Liver (tissue), 9 donors: ENCODE results near the gene TOPAZ1. TPM values are rescaled to one million over a fixed set of nuclear protein-coding genes. Genes with fewer than 3 reads are reported as not detected.

Source experiments
- DNase-seq: peaks from one replicate; pipeline ENCODE4 v3.0.0-alpha.2; 2017; ENCODE audit warnings: low spot score
- H3K27ac ChIP-seq, 2 donors: one replicate each; pipeline ENCODE4 v1.7.0; 2013; ENCODE audit warnings: inconsistent platforms in 2 of 2, low read length in 2 of 2, control low read depth in 1 of 2, low read depth in 1 of 2, mild to moderate bottlenecking in 1 of 2
- H3K27me3 ChIP-seq, 4 donors: one replicate each; pipeline versions ENCODE4 v1.6.1 to v1.7.0; 2013; ENCODE audit warnings: low read length in 3 of 4, inconsistent platforms in 1 of 4, mild to moderate bottlenecking in 1 of 4, moderate library complexity in 1 of 4; ENCODE audit not compliant: control insufficient read depth in 4 of 4, insufficient read depth in 4 of 4
- H3K36me3 ChIP-seq, 4 donors: one replicate each; pipeline versions ENCODE4 v1.6.1 to v1.7.0; 2013; ENCODE audit warnings: low read length in 3 of 4, mild to moderate bottlenecking in 3 of 4, low read depth in 1 of 4, moderate library complexity in 1 of 4; ENCODE audit not compliant: control insufficient read depth in 4 of 4, insufficient read depth in 3 of 4
- H3K4me1 ChIP-seq, 4 donors: one replicate each; pipeline versions ENCODE4 v1.6.1 to v1.7.0; 2013; ENCODE audit warnings: low read length in 3 of 4, mild to moderate bottlenecking in 3 of 4, moderate library complexity in 1 of 4; ENCODE audit not compliant: control insufficient read depth in 4 of 4, insufficient read depth in 4 of 4
- H3K4me3 ChIP-seq, 3 donors: one replicate each; pipeline versions ENCODE4 v1.6.1 to v1.7.0; 2013; ENCODE audit warnings: low read length in 3 of 3, control low read depth in 1 of 3, low read depth in 1 of 3, mild to moderate bottlenecking in 1 of 3
- H3K9ac ChIP-seq, 2 donors: one replicate each; pipeline ENCODE4 v1.7.0; 2013; ENCODE audit warnings: low read length in 2 of 2, mild to moderate bottlenecking in 2 of 2, moderate library complexity in 2 of 2, control low read depth in 1 of 2, low read depth in 1 of 2
- H3K9me3 ChIP-seq, 4 donors: one replicate each; pipeline versions ENCODE4 v1.6.1 to v1.7.0; 2013; ENCODE audit warnings: low read length in 3 of 4; ENCODE audit not compliant: control insufficient read depth in 4 of 4
- EGR1 ChIP-seq, 2 donors: IDR thresholded peaks; 2 replicates each; pipeline ENCODE4 v1.6.1; 2016 to 2018; ENCODE audit warnings: antibody characterized with exemption in 2 of 2, low read depth in 2 of 2
- FOXA1 ChIP-seq: IDR thresholded peaks from 2 replicates; pipeline ENCODE4 v1.6.1; 2016; ENCODE audit warnings: antibody characterized with exemption
- FOXA2 ChIP-seq: IDR thresholded peaks from 2 replicates; pipeline ENCODE4 v1.6.1; 2016; ENCODE audit warnings: antibody characterized with exemption
- GABPA ChIP-seq, 2 donors: IDR thresholded peaks in 1 of 2; conservative IDR thresholded peaks in 1 of 2; 2 replicates each; pipeline ENCODE4 v1.6.1; 2016; ENCODE audit warnings: antibody characterized with exemption in 2 of 2, mild to moderate bottlenecking in 1 of 2, moderate library complexity in 1 of 2
- HNF4A ChIP-seq, 2 donors: conservative IDR thresholded peaks; 2 replicates each; pipeline ENCODE4 v1.6.1; 2016; ENCODE audit warnings: antibody characterized with exemption in 2 of 2, mild to moderate bottlenecking in 2 of 2
- HNF4G ChIP-seq: IDR thresholded peaks from 2 replicates; pipeline ENCODE4 v1.6.1; 2016; ENCODE audit warnings: antibody characterized with exemption
- JUND ChIP-seq, 2 donors: IDR thresholded peaks; 2 replicates each; pipeline ENCODE4 v1.6.1; 2016; ENCODE audit warnings: antibody characterized with exemption in 2 of 2
- NR2F2 ChIP-seq: IDR thresholded peaks from 2 replicates; pipeline ENCODE4 v1.6.1; 2016; ENCODE audit warnings: antibody characterized with exemption
- RAD21 ChIP-seq, 2 donors: IDR thresholded peaks; 2 replicates each; pipeline ENCODE4 v1.6.1; 2016; ENCODE audit warnings: antibody characterized with exemption in 2 of 2, mild to moderate bottlenecking in 2 of 2
- REST ChIP-seq: IDR thresholded peaks from 2 replicates; pipeline ENCODE4 v1.6.1; 2016; ENCODE audit warnings: antibody characterized with exemption, mild to moderate bottlenecking
- RXRA ChIP-seq, 2 donors: IDR thresholded peaks; 2 replicates each; pipeline ENCODE4 v1.6.1; 2017 to 2018; ENCODE audit warnings: antibody characterized with exemption in 2 of 2, mild to moderate bottlenecking in 1 of 2
- SP1 ChIP-seq: IDR thresholded peaks from 2 replicates; pipeline ENCODE4 v1.6.1; 2018; ENCODE audit warnings: antibody characterized with exemption, mild to moderate bottlenecking
- TAF1 ChIP-seq: conservative IDR thresholded peaks from 2 replicates; pipeline ENCODE4 v1.6.1; 2016; ENCODE audit warnings: antibody characterized with exemption, mild to moderate bottlenecking
- YY1 ChIP-seq: IDR thresholded peaks from 2 replicates; pipeline ENCODE4 v1.6.1; 2016; ENCODE audit warnings: antibody characterized with exemption, mild to moderate bottlenecking
- WGBS: extraction: QIAGEN DNeasy Blood & Tissue Kit; methylation state at CpG from one replicate; pipeline ENCODE4 v1.1.7; 2013; 5-methylcytosine and 5-hydroxymethylcytosine counted together
- polyA plus RNA-seq, 2 donors: library from polyadenylated mRNA; stranded (reverse) in 1 of 2; unstranded in 1 of 2; fragments of 200-250 nt in 1 of 2; fragments of >200 nt in 1 of 2; fragmentation: Nextera tagmentation in 1 of 2; extraction: Ambion mirVana in 1 of 2; gene quantifications; one replicate each; pipeline versions ENCODE4 v1.2.1 to v1.2.3, GENCODE V29; 2013 to 2015
- total RNA-seq, 2 donors: library from RNA; depleted of rRNA; stranded (reverse); fragments of >200 nt; gene quantifications; one replicate each; pipeline ENCODE4 v1.2.3, GENCODE V29; 2014
- TF ChIP-seq, protein P1 (sequence below): IDR thresholded peaks from 2 replicates; pipeline ENCODE4 v1.6.1; 2016; ENCODE audit warnings: antibody characterized with exemption
- TF ChIP-seq, protein P2 (sequence below): fragments of 150-350 bp; IDR thresholded peaks from 2 replicates; pipeline ENCODE4 v1.5.1; 2017; ENCODE audit warnings: improper control_type of control experiment, low read depth, low read length; ENCODE audit not compliant: missing input control
- TF ChIP-seq, protein P3 (sequence below): IDR thresholded peaks from 2 replicates; pipeline ENCODE4 v1.6.1; 2016; ENCODE audit warnings: antibody characterized with exemption
- donor health status: healthy.
- donor health status: healthy.
- donor health status: healthy.
- donor health status: healthy.
- donor health status: healthy.

The TOPAZ1 gene
- total and polyA plus RNA-seq, 4 donors, result not detected

GRCh38 chr3:44292276-44292675 lies 50.6 kb downstream of the TOPAZ1 start:
- H3K9me3 ChIP-seq, result no peaks in the 10 kb centered on the region
- DNase-seq, result no peak
- no peak overlapping the region for H3K9ac ChIP-seq
- WGBS, result 89% methylated on average over 2 of the region's 2 CpGs
- no peak overlapping the region for H3K27ac ChIP-seq
- H3K36me3 ChIP-seq, result no peaks in the 10 kb centered on the region
- H3K4me3 ChIP-seq, result no peak overlapping the region
- TF ChIP-seq JUND (IDR thresholded peaks at IDR 0.05) (no peak), EGR1 (IDR thresholded peaks at IDR 0.05; ENCODE audit: low read depth in 2 of 2) (no peak), TAF1 (no peak), SP1 (no peak), YY1 (no peak), REST (no peak), HNF4G (no peak), GABPA (IDR thresholded peaks at IDR 0.05 in 1 of 2, conservative IDR thresholded peaks at IDR 0.05 in 1 of 2) (no peak), FOXA2 (no peak), RXRA (IDR thresholded peaks at IDR 0.05) (no peak), NR2F2 (no peak)
- TF ChIP-seq, protein P1, sequence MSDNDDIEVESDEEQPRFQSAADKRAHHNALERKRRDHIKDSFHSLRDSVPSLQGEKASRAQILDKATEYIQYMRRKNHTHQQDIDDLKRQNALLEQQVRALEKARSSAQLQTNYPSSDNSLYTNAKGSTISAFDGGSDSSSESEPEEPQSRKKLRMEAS, result no peak
- TF ChIP-seq, protein P2, sequence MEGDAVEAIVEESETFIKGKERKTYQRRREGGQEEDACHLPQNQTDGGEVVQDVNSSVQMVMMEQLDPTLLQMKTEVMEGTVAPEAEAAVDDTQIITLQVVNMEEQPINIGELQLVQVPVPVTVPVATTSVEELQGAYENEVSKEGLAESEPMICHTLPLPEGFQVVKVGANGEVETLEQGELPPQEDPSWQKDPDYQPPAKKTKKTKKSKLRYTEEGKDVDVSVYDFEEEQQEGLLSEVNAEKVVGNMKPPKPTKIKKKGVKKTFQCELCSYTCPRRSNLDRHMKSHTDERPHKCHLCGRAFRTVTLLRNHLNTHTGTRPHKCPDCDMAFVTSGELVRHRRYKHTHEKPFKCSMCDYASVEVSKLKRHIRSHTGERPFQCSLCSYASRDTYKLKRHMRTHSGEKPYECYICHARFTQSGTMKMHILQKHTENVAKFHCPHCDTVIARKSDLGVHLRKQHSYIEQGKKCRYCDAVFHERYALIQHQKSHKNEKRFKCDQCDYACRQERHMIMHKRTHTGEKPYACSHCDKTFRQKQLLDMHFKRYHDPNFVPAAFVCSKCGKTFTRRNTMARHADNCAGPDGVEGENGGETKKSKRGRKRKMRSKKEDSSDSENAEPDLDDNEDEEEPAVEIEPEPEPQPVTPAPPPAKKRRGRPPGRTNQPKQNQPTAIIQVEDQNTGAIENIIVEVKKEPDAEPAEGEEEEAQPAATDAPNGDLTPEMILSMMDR, result no peak
- no peaks in the 10 kb centered on the region for H3K4me1 ChIP-seq
- no peaks in the 10 kb centered on the region for H3K27me3 ChIP-seq

DNA sequence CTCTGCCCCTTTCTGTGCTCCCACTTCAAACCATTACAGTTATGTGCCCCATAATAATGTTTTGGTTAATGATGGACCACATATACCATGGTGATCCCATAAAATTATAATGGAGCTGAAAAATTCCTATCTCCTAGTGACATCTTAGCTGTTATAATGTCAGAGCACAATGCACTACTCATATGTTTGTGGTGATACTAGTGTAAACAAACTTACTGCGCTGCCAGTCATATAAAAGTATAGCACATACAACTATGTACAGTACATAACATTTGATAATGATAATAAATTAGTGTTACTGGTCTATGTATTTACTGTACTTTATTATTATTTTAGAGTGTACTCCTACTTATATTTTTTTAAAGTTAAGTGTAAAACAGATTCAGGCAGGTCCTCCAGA lies 51.3 kb downstream of the TOPAZ1 start:
- no peaks in the 10 kb centered on the region for H3K9me3 ChIP-seq
- WGBS, result 88% methylated on average over 1 of the region's 1 CpG
- H3K4me3 ChIP-seq, result no peak overlapping the region
- no peaks in the 10 kb centered on the region for H3K36me3 ChIP-seq
- TF ChIP-seq NR2F2, result no peak
- no peak for TF ChIP-seq TAF1
- TF ChIP-seq JUND (IDR thresholded peaks at IDR 0.05), result no peak
- TF ChIP-seq RAD21 (IDR thresholded peaks at IDR 0.05), result no peak
- no peak for TF ChIP-seq REST
- TF ChIP-seq FOXA2, result no peak
- TF ChIP-seq, protein P3, sequence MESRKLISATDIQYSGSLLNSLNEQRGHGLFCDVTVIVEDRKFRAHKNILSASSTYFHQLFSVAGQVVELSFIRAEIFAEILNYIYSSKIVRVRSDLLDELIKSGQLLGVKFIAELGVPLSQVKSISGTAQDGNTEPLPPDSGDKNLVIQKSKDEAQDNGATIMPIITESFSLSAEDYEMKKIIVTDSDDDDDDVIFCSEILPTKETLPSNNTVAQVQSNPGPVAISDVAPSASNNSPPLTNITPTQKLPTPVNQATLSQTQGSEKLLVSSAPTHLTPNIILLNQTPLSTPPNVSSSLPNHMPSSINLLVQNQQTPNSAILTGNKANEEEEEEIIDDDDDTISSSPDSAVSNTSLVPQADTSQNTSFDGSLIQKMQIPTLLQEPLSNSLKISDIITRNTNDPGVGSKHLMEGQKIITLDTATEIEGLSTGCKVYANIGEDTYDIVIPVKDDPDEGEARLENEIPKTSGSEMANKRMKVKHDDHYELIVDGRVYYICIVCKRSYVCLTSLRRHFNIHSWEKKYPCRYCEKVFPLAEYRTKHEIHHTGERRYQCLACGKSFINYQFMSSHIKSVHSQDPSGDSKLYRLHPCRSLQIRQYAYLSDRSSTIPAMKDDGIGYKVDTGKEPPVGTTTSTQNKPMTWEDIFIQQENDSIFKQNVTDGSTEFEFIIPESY, result no peak
- no peak for TF ChIP-seq EGR1 (IDR thresholded peaks at IDR 0.05; ENCODE audit: low read depth in 2 of 2)
- TF ChIP-seq RXRA (IDR thresholded peaks at IDR 0.05), result no peak
- TF ChIP-seq HNF4A (conservative IDR thresholded peaks at IDR 0.05), result no peak
- TF ChIP-seq FOXA1, result no peak
- TF ChIP-seq SP1, result no peak
- H3K27ac ChIP-seq, result no peak overlapping the region
- H3K4me1 ChIP-seq, result no peaks in the 10 kb centered on the region
- no peak for DNase-seq
- H3K27me3 ChIP-seq, result no peaks in the 10 kb centered on the region
- H3K9ac ChIP-seq, result no peak overlapping the region
